ENCODE results near the gene TEF.

The TEF gene

DNA sequence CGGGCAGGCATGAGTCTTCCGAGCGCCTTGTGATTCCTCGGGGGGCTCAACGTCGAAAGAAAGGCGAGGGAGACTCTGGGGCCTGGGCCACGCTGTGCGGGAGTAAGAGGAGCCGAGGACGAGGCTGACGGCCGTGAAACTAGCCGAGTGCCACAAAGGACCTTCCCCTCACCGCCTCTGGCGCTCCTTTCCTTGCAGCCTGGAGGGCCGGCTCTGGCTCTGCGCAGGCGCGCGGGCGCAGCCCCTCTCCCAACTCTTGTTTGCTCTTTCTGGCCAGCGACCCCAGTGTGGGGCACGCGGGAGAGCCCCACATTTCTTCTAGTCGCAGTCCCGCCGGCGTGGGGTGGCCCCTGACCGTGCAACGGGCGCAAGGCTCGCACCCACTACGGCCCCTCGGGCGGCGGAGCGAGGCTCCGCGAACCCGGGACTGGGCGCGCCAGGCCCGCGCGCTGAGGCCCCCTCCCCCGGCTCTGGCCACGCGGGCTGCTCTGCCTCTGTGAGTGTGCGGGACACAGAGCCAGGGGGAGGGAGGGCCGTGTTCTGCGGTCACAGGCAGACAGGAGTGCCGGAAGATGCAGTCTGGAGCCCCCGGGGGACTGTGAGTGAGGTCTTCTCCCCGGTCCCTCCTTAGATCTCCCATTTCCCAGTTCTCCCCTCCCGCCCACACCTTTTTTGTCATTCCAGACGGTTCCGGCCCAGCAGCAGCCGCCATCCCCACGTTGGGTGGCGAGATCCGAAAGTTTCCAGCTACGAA, 65.9 kb downstream of the TEF start:
- Histone ChIP-seq H3K4me3 (ENCODE audit: low read length) (peak overlapping the region; percentile 92), H3K36me3 (ENCODE audit: control insufficient read depth, low read depth, low read length) (peaks cover 6% of the 10 kb centered on the region), H3K9me3 (ENCODE audit: control insufficient read depth, low read depth, low read length) (no peaks in the 10 kb centered on the region), H3K9ac (ENCODE audit: low read length) (peak overlapping the region; percentile 99), H3K4me1 (ENCODE audit: control insufficient read depth, low read depth, low read length) (no peaks in the 10 kb centered on the region), H3K27ac (ENCODE audit: low read length) (peak overlapping the region; percentile 86), H3K27me3 (ENCODE audit: control insufficient read depth, insufficient read depth, low read length) (no peaks in the 10 kb centered on the region)

DNA sequence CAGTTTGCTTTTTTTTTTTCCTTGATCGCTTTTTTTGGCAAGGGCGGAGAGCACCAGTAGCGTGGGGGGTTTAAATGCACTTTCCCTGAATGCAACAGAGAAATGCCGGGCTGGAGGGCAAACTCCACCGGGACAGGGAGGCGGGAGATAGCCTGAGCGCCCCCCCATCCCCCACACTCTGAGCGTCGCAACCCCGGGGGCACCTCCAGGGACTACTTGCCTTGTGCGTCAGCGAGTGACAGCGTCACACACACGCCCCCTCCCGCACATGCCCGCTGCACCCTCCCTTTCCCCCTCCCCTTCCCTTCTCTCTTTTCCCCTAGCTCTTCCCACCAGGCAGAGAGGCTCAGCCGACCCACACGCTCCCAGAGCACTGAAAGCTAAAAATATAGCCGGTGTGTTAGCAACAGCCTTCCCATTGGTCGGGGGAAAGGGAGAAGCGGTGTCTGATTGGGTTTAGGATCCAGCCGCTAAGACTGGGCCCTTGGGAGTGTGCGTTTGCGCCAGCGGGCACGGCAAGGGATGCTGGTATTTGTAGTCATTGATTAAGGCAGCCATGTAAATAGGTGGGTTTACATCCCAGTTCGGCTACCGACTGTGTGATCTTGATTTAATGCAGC, 66.6 kb downstream of the TEF start:
- Histone ChIP-seq H3K9ac (ENCODE audit: low read length) (peak overlapping the region; percentile 99), H3K27ac (ENCODE audit: low read length) (peak overlapping the region; percentile 86), H3K36me3 (ENCODE audit: control insufficient read depth, low read depth, low read length) (no peaks in the 10 kb centered on the region), H3K27me3 (ENCODE audit: control insufficient read depth, insufficient read depth, low read length) (no peaks in the 10 kb centered on the region), H3K4me1 (ENCODE audit: control insufficient read depth, low read depth, low read length) (no peaks in the 10 kb centered on the region), H3K9me3 (ENCODE audit: control insufficient read depth, low read depth, low read length) (no peaks in the 10 kb centered on the region), H3K4me3 (ENCODE audit: low read length) (peak overlapping the region; percentile 92)

All from iPS-18a (cell line).